NCI-H460 (cell line): ENCODE data around the gene SUSD6. TPM values are rescaled to one million over a fixed set of nuclear protein-coding genes. Genes with fewer than 3 reads are reported as not detected.
"Not testable (repeated sequence)": the region's sequence is repeated elsewhere in the genome, so short reads cannot be mapped to it uniquely, and the experiment has no call there.

Experiments used
- DNase-seq: peaks from one replicate; pipeline ENCODE4 v3.0.0-alpha.2; 2016; ENCODE audit warnings: low read depth; ENCODE audit errors: extremely low read depth
- total RNA-seq: library from RNA; depleted of rRNA; stranded (reverse); fragments of >200 nt; shearing (Covaris generic); gene quantifications from 2 replicates; pipeline ENCODE4 v1.2.3, GENCODE V29; 2014

SUSD6 gene
- total RNA-seq, 1 experiment from 2014 or later, result 4.9 TPM

- no peak for DNase-seq
Observed at GRCh38 chr14:69710378-69710777, 99.0 kb downstream of the SUSD6 start.

GRCh38 chr14:69711065-69711464, 99.7 kb downstream of the SUSD6 start:
- no peak for DNase-seq

GRCh38 chr14:69711477-69711876, 100.1 kb downstream of the SUSD6 start:
- DNase-seq, result no peak

GRCh38 chr14:69711881-69712560, 100.6 kb downstream of the SUSD6 start:
- DNase-seq, result no peak

- DNase-seq, result no peak
Observed at GRCh38 chr14:69712599-69713088, 101.2 kb downstream of the SUSD6 start.

GRCh38 chr14:69713209-69713781, 101.9 kb downstream of the SUSD6 start:
- DNase-seq, result no peak

GRCh38 chr14:69713993-69714679, 102.7 kb downstream of the SUSD6 start:
- DNase-seq, result no peak

GRCh38 chr14:69715725-69716477, 104.5 kb downstream of the SUSD6 start:
- DNase-seq, result no peak

- DNase-seq, result no peak
Observed at GRCh38 chr14:69716478-69717187, 105.2 kb downstream of the SUSD6 start.

- not testable (repeated sequence) for DNase-seq
Observed at GRCh38 chr14:69718614-69719013, 107.2 kb downstream of the SUSD6 start.

GRCh38 chr14:69719501-69719951, 108.1 kb downstream of the SUSD6 start:
- no peak for DNase-seq

GRCh38 chr14:69720912-69721311, 109.5 kb downstream of the SUSD6 start:
- DNase-seq, result no peak

GRCh38 chr14:69726761-69727511, 115.5 kb downstream of the SUSD6 start:
- peak; percentile 63 for DNase-seq

- DNase-seq, result no peak
Observed at GRCh38 chr14:69727860-69728259, 116.5 kb downstream of the SUSD6 start.

GRCh38 chr14:69731919-69732598, 120.7 kb downstream of the SUSD6 start:
- not testable (repeated sequence) for DNase-seq

GRCh38 chr14:69736405-69736804, 125.0 kb downstream of the SUSD6 start:
- DNase-seq, result not testable (repeated sequence)

GRCh38 chr14:69741055-69741454, 129.7 kb downstream of the SUSD6 start:
- no peak for DNase-seq

- DNase-seq, result no peak
Observed at GRCh38 chr14:69749956-69750355, 138.6 kb downstream of the SUSD6 start.

GRCh38 chr14:69750495-69750894, 139.1 kb downstream of the SUSD6 start:
- DNase-seq, result no peak
